HG02571 (cell line): ENCODE data around the gene PLA2G2D.

Experiments
- ATAC-seq: cut with Tn5 transposase; IDR thresholded peaks from one replicate; pipeline ENCODE4 v1.9.1; 2021; ENCODE audit warnings: mild to moderate bottlenecking, moderate library complexity; ENCODE audit not compliant: unreplicated experiment

Gene PLA2G2D

GRCh38 chr1:20119347-20119746 lies at the start of gene PLA2G2D:
Gene PLA2G2D (minus strand): TSS chr1:20119536. CDS start chr1:20119498, 38 bp downstream.
- no peak for ATAC-seq

- ATAC-seq: no peak
Measured at GRCh38 chr1:20168564-20169491, 49.5 kb upstream of the PLA2G2D start.

- no peak for ATAC-seq
Measured at GRCh38 chr1:20167126-20167525, 47.8 kb upstream of the PLA2G2D start.

- no peak for ATAC-seq
Measured at GRCh38 chr1:20166051-20166450, 46.7 kb upstream of the PLA2G2D start.

- no peak for ATAC-seq
Measured at GRCh38 chr1:20165522-20165951, 46.2 kb upstream of the PLA2G2D start.

GRCh38 chr1:20164694-20165202 lies 45.4 kb upstream of the PLA2G2D start:
- ATAC-seq: no peak

- ATAC-seq: no peak
Measured at GRCh38 chr1:20160034-20160433, 40.7 kb upstream of the PLA2G2D start.

- ATAC-seq: no peak
Measured at GRCh38 chr1:20158358-20159070, 39.2 kb upstream of the PLA2G2D start.

GRCh38 chr1:20154301-20154831 lies 35.0 kb upstream of the PLA2G2D start:
- no peak for ATAC-seq

GRCh38 chr1:20153000-20153418 lies 33.7 kb upstream of the PLA2G2D start:
- no peak for ATAC-seq

GRCh38 chr1:20152599-20152930 lies 33.2 kb upstream of the PLA2G2D start:
- no peak for ATAC-seq

- no peak for ATAC-seq
Measured at GRCh38 chr1:20151906-20152598, 32.7 kb upstream of the PLA2G2D start.

- no peak for ATAC-seq
Measured at GRCh38 chr1:20150969-20151368, 31.6 kb upstream of the PLA2G2D start.

- no peak for ATAC-seq
Measured at GRCh38 chr1:20150326-20150705, 31.0 kb upstream of the PLA2G2D start.

GRCh38 chr1:20149601-20150325 lies 30.4 kb upstream of the PLA2G2D start:
- ATAC-seq: no peak

- no peak for ATAC-seq
Measured at GRCh38 chr1:20148571-20149500, 29.5 kb upstream of the PLA2G2D start.

GRCh38 chr1:20147846-20148570 lies 28.7 kb upstream of the PLA2G2D start:
- no peak for ATAC-seq

GRCh38 chr1:20143734-20144565 lies 24.6 kb upstream of the PLA2G2D start:
- ATAC-seq: no peak
